GM18873 (cell line): ENCODE data around the gene LPP.

Source experiments
- ATAC-seq: cut with Tn5 transposase; IDR thresholded peaks from one replicate; pipeline ENCODE4 v1.9.1; 2021; ENCODE audit warnings: mild to moderate bottlenecking, moderate library complexity, moderate number of reproducible peaks; ENCODE audit not compliant: unreplicated experiment, low FRiP score

LPP gene

GRCh38 chr3:188191460-188191859 is 37.5 kb downstream of the LPP start:
- no peak for ATAC-seq

- ATAC-seq = no peak
Observed at GRCh38 chr3:188192034-188192433, 38.1 kb downstream of the LPP start.

GRCh38 chr3:188194332-188194731 is 40.4 kb downstream of the LPP start:
- no peak for ATAC-seq

- no peak for ATAC-seq
Observed at GRCh38 chr3:188196232-188196990, 42.5 kb downstream of the LPP start.

- no peak for ATAC-seq
Observed at GRCh38 chr3:188197388-188197847, 43.5 kb downstream of the LPP start.

- ATAC-seq = no peak
Observed at GRCh38 chr3:188198001-188198400, 44.0 kb downstream of the LPP start.

- no peak for ATAC-seq
Observed at GRCh38 chr3:188198760-188199327, 44.9 kb downstream of the LPP start.

- ATAC-seq = no peak
Observed at GRCh38 chr3:188199386-188199785, 45.4 kb downstream of the LPP start.

GRCh38 chr3:188200481-188200880 is 46.5 kb downstream of the LPP start:
- ATAC-seq = no peak

- no peak for ATAC-seq
Observed at GRCh38 chr3:188202358-188203138, 48.6 kb downstream of the LPP start.

GRCh38 chr3:188204526-188204925 is 50.6 kb downstream of the LPP start:
- ATAC-seq = no peak

GRCh38 chr3:188205992-188206416 is 52.0 kb downstream of the LPP start:
- ATAC-seq = no peak

- ATAC-seq = no peak
Observed at GRCh38 chr3:188206787-188207186, 52.8 kb downstream of the LPP start.

- ATAC-seq = no peak
Observed at GRCh38 chr3:188207941-188208515, 54.1 kb downstream of the LPP start.

- no peak for ATAC-seq
Observed at GRCh38 chr3:188208516-188208981, 54.6 kb downstream of the LPP start.

- ATAC-seq = no peak
Observed at GRCh38 chr3:188209034-188209433, 55.1 kb downstream of the LPP start.

- no peak for ATAC-seq
Observed at GRCh38 chr3:188209740-188210139, 55.8 kb downstream of the LPP start.

GRCh38 chr3:188211476-188211875 is 57.5 kb downstream of the LPP start:
- no peak for ATAC-seq

- no peak for ATAC-seq
Observed at GRCh38 chr3:188212308-188212969, 58.5 kb downstream of the LPP start.

- no peak for ATAC-seq
Observed at GRCh38 chr3:188214442-188214841, 60.5 kb downstream of the LPP start.
